GM19043 (cell line): ENCODE data around the gene GAS2L2.

Experiments
- ATAC-seq: cut with Tn5 transposase; IDR thresholded peaks from one replicate; pipeline ENCODE4 v1.9.1; 2021; ENCODE audit warnings: low read depth; ENCODE audit not compliant: unreplicated experiment

GAS2L2 gene

DNA sequence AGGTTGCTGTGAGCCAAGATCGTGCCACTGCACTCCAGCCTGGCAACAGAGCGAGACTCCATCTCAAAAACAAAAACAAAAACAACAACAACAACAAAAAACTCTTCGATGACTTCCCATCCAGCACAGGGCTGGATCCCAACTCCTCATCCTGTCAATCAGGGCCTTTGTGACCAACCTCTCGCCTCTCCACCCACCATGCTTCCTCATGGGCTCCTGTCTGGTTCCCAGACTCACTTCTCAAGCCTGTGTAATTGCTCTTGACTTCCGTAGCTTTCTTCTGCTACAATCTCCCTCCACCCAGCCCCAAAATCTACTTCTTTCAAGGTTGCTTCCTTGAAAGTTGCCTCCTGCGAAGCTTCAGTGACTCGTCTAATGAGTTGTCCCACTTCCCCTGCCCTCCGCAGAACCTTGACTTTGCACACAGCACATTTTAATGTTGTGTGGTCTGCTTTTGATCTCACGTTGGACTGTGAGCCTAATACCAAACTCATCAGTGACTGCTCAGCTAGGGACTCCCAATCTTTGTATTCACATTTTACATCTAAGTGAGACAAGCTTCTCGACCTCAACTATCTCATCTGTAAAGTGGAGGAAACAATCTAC, 22.5 kb downstream of the GAS2L2 start:
- ATAC-seq: no peak

DNA sequence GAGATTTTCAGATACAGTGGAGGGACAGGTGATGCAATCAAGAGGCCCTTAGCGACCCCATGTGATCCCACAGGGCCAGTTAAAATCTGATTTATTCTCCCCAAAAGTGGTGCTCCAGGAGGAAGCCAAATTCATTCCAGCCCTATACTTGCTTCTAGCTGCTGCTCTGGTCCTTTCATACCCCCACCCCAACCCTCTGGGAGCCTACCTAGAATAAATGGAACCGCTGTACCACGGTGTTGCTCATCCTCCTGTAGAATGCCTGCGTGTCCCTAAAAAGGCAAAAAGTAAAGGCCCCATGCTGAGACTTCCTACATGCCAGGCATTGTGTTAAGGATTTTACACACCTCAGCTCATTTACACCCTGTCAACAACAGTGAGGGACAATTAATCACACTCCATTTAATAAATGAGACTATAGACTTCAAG, 23.6 kb downstream of the GAS2L2 start:
- no peak for ATAC-seq

DNA sequence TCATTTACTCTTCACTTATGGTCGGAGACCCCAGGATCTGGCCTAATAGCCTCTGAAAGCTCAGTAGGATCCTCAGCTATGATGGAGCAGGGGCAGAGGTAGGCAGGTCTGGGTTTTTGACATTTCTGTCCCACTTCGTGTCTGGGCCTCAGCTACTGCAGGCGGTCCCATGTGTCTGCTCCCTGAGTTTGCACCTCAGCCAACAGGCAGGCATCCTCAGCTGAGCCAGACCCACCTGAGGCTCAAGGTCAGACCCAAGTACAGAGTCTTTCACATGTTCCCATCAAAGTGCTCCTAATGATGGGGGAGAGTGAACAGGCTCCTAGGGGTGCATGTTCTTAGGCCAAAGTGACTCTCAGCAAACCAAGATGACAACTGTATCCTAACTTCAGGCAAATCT, 24.5 kb downstream of the GAS2L2 start:
- ATAC-seq: no peak

DNA sequence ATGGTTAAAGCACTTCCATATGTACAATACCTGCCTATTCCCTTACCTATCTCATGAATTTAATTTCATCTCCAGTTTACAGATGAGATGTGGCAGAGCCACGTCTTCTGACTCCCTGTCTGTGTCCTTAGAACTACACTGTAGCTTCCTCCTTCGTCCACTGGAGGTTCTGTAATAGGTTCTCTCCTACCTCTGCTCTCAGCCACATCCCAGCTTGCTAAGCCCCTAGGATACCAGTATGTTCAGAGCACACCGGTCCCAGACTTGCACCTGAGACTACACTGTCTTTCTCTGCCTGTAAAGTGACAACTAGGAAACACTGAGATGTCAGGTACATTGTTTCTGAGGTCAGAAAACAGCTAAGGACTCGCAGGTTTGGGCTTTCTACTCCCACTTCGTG, 25.4 kb downstream of the GAS2L2 start:
- no peak for ATAC-seq

GRCh38 chr17:35726953-35727460, 26.0 kb downstream of the GAS2L2 start:
- no peak for ATAC-seq

DNA sequence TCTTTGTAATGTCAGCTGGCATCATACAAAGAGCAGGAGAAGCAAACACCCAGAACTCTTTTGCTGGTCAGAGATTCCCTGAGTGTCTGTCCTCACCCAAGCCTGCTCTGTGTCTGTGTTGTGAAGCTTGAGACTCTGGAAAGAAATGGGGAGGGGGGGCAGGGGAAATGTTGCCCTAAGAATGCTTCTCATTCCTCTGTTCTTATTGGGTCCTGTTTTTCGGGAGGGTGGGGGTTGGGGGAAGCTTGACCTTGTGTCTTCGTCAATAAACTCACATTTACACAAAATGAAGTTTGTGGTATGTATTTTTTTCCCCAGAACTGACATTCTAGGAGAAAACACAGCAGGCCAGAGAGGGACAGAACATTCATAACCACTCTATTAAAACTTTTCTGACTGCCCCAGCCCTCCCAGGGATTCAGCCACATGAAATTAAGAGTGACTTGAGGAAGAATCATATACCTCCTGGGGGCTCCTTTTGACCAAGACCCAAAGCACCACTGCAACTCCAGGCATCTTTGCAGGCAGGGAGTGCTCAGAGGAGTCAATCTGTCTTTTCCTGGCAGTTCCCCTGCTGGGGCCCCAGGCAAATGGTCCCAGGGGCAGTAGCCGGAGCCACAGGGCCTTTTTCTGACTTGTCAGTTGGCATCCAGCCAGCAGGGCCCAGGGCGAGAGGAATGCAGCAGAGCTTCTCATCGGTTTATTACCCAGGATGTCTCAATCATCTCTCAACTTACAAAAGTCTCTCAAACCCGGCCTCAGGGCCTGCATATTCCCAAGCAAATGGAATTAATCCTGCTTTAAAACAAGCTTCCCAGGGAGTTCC, 26.7 kb downstream of the GAS2L2 start:
- no peak for ATAC-seq

DNA sequence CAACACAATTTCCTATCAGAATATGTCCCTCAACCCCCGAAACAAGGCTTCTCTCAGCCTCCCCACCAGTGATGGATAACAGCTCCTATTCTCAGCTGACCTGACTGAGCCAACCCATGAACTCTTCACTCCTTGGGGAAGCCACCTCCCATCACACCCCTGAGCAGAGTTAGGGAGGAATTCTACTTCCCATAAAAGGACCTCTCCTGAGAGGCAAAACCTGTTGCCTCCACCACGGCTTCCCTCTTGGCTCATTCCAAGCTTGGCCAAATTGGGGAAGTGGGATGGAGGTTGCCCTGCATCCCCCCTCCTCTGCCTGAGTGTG, 27.3 kb downstream of the GAS2L2 start:
- ATAC-seq: no peak

- no peak for ATAC-seq
Measured at GRCh38 chr17:35725058-35725457, 28.0 kb downstream of the GAS2L2 start.

DNA sequence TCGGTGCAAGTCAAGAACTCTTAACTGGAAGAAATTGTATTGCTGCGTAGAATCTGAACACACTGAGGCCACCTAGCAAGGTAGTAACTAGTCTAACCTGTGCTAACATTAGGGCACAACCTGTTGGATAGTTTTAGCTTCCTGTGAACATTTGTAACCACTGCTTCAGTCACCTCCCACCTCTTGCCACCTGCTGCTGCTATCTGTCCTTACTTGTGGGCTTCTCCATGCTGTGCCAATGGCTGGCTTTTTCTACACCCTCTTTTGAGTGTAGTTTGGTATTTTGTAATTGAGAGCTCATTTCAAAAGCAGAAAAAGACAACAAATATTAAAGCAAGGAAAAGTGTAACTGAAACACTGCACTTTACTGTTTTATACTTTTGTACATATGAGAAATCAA, 29.3 kb downstream of the GAS2L2 start:
- no peak for ATAC-seq

DNA sequence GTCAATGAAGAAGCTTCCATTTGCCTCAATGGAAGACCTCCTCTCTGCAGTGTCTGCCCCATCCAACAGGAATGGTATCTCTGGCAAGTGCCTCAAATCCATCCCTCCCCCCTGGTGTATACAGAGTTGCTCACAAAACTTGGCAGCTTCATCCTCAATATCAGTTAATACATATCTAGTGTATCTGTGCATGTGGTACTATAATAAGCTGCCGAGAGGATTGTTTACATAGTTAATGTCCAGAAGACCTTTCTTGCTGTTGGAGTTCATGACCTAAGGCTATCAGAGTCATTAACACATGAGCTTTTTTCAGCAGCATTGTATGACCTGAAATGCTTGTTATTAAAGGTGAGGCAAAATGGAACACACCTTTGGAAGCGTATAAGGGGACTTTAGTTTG, 35.6 kb downstream of the GAS2L2 start:
- no peak for ATAC-seq

DNA sequence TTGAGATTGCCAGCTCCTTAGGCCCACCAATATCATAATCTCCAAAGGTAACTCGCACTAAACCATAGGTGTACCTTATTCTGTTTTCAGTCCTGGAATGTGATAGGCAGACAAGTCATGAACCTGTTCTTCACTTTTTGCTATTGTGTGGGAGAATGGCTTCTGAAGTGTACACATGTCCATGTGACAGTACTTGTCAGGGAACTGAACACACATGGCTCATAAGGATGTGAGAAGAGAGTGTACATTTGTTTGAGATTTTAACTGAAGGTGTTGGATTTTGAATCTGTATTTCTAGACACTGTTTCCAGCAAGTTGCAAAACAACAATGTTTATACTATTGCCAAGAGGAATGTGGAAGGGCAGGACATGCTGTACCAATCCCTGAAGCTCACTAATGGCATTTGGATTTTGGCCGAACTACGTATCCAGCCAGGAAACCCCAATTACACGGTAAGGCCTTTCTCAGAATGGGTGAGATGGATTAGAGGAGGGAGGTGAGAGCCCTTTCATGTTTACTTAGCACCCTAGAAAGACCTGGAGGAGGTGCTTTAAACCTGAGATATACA, 36.1 kb downstream of the GAS2L2 start:
- no peak for ATAC-seq

- no peak for ATAC-seq
Measured at GRCh38 chr17:35716173-35716572, 36.9 kb downstream of the GAS2L2 start.

DNA sequence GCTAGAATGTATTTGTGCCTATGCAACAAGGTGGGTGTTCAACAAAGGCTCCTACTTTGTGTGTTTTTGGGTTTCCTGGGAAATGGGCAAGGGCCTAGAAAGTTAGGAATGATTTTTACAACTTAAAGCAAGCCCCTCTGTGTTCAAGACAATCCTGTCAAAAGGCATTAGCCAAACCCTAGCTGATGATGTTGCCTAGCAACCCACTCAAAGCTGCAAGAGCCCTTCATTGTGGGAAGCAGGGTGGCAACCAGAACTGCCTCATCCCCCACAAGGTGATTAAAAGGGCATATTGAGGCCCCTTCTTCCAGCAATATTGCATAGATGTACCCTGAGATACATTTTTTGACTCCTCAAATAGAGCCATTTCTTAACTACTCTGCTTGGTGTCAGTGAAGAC, 37.6 kb downstream of the GAS2L2 start:
- no peak for ATAC-seq

GRCh38 chr17:35714988-35715387, 38.1 kb downstream of the GAS2L2 start:
- ATAC-seq: no peak

DNA sequence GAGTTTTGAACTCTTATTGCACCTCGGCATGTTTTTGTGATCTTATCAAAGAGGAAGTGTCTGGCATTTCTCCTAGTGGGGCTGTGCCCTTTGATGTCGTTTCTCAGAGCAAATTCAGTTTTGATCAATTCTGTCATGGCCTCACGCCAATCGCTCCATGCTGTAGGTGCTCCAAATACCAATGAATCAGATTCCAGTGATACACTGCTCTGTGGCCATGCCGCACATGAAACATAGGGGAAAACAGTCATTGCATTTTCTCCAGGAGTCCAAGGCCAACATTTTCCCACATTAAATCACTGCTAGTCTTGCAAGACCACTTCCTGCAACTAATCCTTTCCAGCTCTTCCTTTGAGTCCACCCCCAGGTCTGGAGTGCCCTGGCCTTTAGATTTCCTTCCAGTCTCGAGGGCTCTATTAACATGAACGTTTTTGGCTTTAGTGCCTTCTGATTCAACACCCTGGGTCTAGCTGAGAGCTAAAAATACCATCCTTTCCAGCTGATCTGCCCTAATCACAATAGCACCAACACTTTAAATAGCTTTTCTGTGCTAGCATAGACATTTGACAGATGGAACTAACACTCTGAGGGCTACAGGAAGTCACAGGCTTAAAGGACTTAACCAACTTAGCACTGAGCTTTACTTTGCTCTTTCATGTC, 39.8 kb downstream of the GAS2L2 start:
- ATAC-seq: no peak

DNA sequence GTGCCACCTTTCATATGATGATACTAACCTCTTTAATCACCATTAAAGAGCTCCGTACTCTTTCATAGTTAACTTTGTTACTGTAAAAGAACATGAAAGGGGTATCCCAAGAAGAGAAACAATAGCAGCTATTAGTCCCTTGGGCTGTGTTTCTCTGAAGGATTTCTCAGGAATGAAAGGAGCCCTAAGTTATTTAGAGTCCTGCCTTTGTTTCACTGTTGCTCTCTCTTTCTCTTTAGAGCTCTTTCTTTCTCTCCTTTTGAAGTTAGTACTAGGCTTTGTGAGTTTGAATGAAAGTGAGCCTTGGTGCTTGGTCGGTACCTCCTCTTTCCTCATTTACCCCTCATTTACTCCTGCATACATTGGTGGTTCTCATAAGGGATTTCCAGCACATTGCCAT, 42.1 kb downstream of the GAS2L2 start:
- ATAC-seq: no peak

DNA sequence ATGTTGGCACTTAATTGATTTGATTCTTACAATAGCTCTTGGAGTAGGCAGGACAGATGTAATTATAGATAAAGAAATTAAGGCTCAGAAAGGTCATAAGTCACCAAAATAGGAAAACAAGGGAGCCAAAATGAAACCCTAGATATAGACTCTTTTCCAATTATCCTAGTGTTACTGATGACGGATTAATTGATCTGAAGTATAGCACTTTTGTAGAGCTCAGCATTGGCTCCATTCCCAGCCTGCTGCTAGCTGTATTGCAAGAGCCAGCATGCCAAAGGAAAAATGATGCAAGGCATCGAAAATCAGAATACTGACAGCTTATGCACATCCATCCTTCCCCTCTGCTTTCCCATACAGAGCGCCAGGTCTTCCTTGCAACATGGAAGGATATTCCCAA, 43.2 kb downstream of the GAS2L2 start:
- no peak for ATAC-seq

DNA sequence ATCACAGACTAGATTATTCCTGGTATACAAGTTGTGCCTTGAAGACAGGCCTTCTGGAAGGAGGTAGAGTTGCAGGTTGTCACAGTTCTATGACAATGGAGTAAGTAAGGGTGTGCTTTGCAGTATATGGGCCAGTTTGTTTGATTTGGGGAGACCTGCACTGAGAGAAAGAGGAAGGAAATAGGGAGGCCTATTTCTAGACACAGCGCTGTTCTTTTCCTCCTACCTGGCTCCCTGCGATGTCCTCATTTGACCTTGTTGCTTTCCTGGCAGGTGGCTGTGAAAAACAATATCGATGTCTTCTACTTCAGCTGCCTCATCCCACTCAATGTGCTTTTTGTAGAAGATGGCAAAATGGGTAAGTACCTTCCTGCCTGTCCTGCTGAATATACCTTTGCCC, 44.1 kb downstream of the GAS2L2 start:
- no peak for ATAC-seq

DNA sequence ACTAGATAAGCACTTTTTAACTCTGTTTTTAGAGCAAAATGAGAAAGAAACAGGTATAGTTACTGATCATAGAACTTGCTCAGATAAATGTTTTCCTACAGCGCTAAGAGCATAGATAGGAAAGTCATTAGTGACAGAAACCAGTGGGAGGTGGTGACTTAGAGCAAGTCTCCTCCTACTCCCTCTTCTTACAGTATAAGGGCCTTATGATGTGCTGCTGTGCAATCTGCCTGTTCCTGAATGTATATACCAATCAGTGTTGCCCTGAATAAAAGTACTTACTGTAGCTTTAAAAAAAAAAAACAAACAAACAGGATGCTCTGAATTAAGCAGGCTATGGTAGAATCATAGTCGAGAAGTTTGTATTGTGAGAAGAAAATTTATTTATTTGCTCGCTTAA, 44.9 kb downstream of the GAS2L2 start:
- no peak for ATAC-seq

- no peak for ATAC-seq
Measured at GRCh38 chr17:35705705-35706104, 47.3 kb downstream of the GAS2L2 start.

GRCh38 chr17:35705230-35705629, 47.8 kb downstream of the GAS2L2 start:
- ATAC-seq: no peak
